Activated CD4-positive, alpha-beta T cell treated with anti-CD3 and anti-CD28 coated beads, Interleukin-2, amount 10 ng/mL, durations not matched to agents 7 days and 5 days (primary cell): ENCODE data around the gene CYSLTR2. TPM values are rescaled to one million over a fixed set of nuclear protein-coding genes. Genes with fewer than 3 reads are reported as not detected.

Experiments
- CTCF ChIA-PET: fragments of 350-600 bp; sonication (Branson Sonifier 250); formaldehyde crosslinking; loops from one replicate; lab custom pipeline; 2021; ENCODE audit warnings: antibody characterized with exemption; lab: Charles Lee
- POLR2A ChIA-PET: fragments of 350-600 bp; sonication (Branson Sonifier 250); formaldehyde crosslinking; loops from one replicate; lab custom pipeline; 2021; ENCODE audit warnings: antibody characterized with exemption; lab: Charles Lee
- DNase-seq: peaks from one replicate; pipeline ENCODE4 v3.0.0-alpha.2; 2020
- H3K27ac Mint-ChIP-seq: one replicate; pipeline ENCODE4 v1.8.0; 2021; ENCODE audit warnings: mild to moderate bottlenecking, moderate library complexity, mixed read lengths
- H3K27me3 Mint-ChIP-seq: one replicate; pipeline ENCODE4 v1.8.0; 2021; ENCODE audit warnings: mixed read lengths
- H3K36me3 Mint-ChIP-seq: one replicate; pipeline ENCODE4 v1.8.0; 2021; ENCODE audit warnings: low read depth, mixed read lengths
- H3K4me1 Mint-ChIP-seq: one replicate; pipeline ENCODE4 v1.8.0; 2021; ENCODE audit warnings: mixed read lengths
- H3K4me3 Mint-ChIP-seq: one replicate; pipeline ENCODE4 v1.8.0; 2021; ENCODE audit warnings: mild to moderate bottlenecking, moderate library complexity, mixed read lengths
- H3K9me3 Mint-ChIP-seq: one replicate; pipeline ENCODE4 v1.8.0; 2021; ENCODE audit warnings: mixed read lengths
- total RNA-seq, 2 experiments: library from RNA; stranded (reverse); gene quantifications; one replicate each; pipeline ENCODE4 v1.2.3, GENCODE V29; 2021

CYSLTR2 gene
- total RNA-seq, 2 experiments from 2014 or later, result 3.1 to 3.7 TPM

GRCh38 chr13:48735571-48735970, 81.8 kb downstream of the CYSLTR2 start:
- no peak for DNase-seq
- Mint-ChIP-seq H3K27me3 (no peaks in the 10 kb centered on the region), H3K27ac (no peak overlapping the region), H3K9me3 (no peaks in the 10 kb centered on the region), H3K4me3 (no peak overlapping the region), H3K36me3 (no peaks in the 10 kb centered on the region), H3K4me1 (peaks cover 4% of the 10 kb centered on the region)
- CTCF ChIA-PET, result interaction anchor here (1.2 to 1.9 kb wide), 2 partner anchors 27 to 34 kb away, joined by 3 to 7 read pairs; no protein-coding TSS in a partner anchor
- POLR2A ChIA-PET, result no interaction called here

GRCh38 chr13:48737689-48738088, 84.0 kb downstream of the CYSLTR2 start:
- H3K4me1 Mint-ChIP-seq, result peaks cover 2% of the 10 kb centered on the region
- H3K4me3 Mint-ChIP-seq, result no peak overlapping the region
- DNase-seq, result no peak
- ChIA-PET CTCF (interaction anchor here (1.0 to 1.5 kb wide), 2 partner anchors 30 to 101 kb away, joined by 3 read pairs; no protein-coding TSS in a partner anchor), POLR2A (no interaction called here)
- no peaks in the 10 kb centered on the region for H3K36me3 Mint-ChIP-seq
- H3K27ac Mint-ChIP-seq, result no peak overlapping the region
- no peaks in the 10 kb centered on the region for H3K9me3 Mint-ChIP-seq
- no peaks in the 10 kb centered on the region for H3K27me3 Mint-ChIP-seq

GRCh38 chr13:48738311-48738710, 84.6 kb downstream of the CYSLTR2 start:
- H3K27ac Mint-ChIP-seq, result no peak overlapping the region
- H3K36me3 Mint-ChIP-seq, result no peaks in the 10 kb centered on the region
- DNase-seq, result no peak
- CTCF ChIA-PET, result interaction anchor here (1.5 kb wide), 1 partner anchor 29 kb away, joined by 3 read pairs; no protein-coding TSS in a partner anchor
- POLR2A ChIA-PET, result no interaction called here
- H3K9me3 Mint-ChIP-seq, result no peaks in the 10 kb centered on the region
- no peaks in the 10 kb centered on the region for H3K27me3 Mint-ChIP-seq
- no peak overlapping the region for H3K4me3 Mint-ChIP-seq
- peaks cover 2% of the 10 kb centered on the region for H3K4me1 Mint-ChIP-seq

GRCh38 chr13:48739386-48739964, 85.7 kb downstream of the CYSLTR2 start:
- no peak overlapping the region for H3K4me3 Mint-ChIP-seq
- H3K36me3 Mint-ChIP-seq, result no peaks in the 10 kb centered on the region
- ChIA-PET POLR2A (no interaction called here), CTCF (interaction anchor here (1.3 kb wide), 1 partner anchor 11 kb away, joined by 4 read pairs; no protein-coding TSS in a partner anchor)
- peaks cover 4% of the 10 kb centered on the region for H3K27me3 Mint-ChIP-seq
- peaks cover 2% of the 10 kb centered on the region for H3K4me1 Mint-ChIP-seq
- no peaks in the 10 kb centered on the region for H3K9me3 Mint-ChIP-seq
- no peak for DNase-seq
- no peak overlapping the region for H3K27ac Mint-ChIP-seq

- no peak overlapping the region for H3K4me3 Mint-ChIP-seq
- H3K9me3 Mint-ChIP-seq, result no peaks in the 10 kb centered on the region
- H3K36me3 Mint-ChIP-seq, result no peaks in the 10 kb centered on the region
- peaks cover 4% of the 10 kb centered on the region for H3K27me3 Mint-ChIP-seq
- no peak for DNase-seq
- peaks cover 2% of the 10 kb centered on the region for H3K4me1 Mint-ChIP-seq
- ChIA-PET CTCF (interaction anchor here (2.0 kb wide), 1 partner anchor 28 kb away, joined by 6 read pairs; no protein-coding TSS in a partner anchor), POLR2A (no interaction called here)
- no peak overlapping the region for H3K27ac Mint-ChIP-seq
These were observed 87.6 kb downstream of the CYSLTR2 start for GRCh38 chr13:48741377-48741776.

GRCh38 chr13:48746821-48747220, 93.1 kb downstream of the CYSLTR2 start:
- H3K4me1 Mint-ChIP-seq, result peaks cover 11% of the 10 kb centered on the region
- CTCF ChIA-PET, result no interaction called here
- H3K36me3 Mint-ChIP-seq, result no peaks in the 10 kb centered on the region
- POLR2A ChIA-PET, result no interaction called here
- H3K27me3 Mint-ChIP-seq, result peaks cover 4% of the 10 kb centered on the region
- no peaks in the 10 kb centered on the region for H3K9me3 Mint-ChIP-seq
- H3K4me3 Mint-ChIP-seq, result no peak overlapping the region
- DNase-seq, result no peak
- H3K27ac Mint-ChIP-seq, result no peak overlapping the region

- H3K27me3 Mint-ChIP-seq, result peaks cover 2% of the 10 kb centered on the region
- POLR2A ChIA-PET, result no interaction called here
- H3K4me3 Mint-ChIP-seq, result no peak overlapping the region
- H3K4me1 Mint-ChIP-seq, result peaks cover 11% of the 10 kb centered on the region
- no peaks in the 10 kb centered on the region for H3K9me3 Mint-ChIP-seq
- H3K36me3 Mint-ChIP-seq, result no peaks in the 10 kb centered on the region
- no peak for DNase-seq
- H3K27ac Mint-ChIP-seq, result no peak overlapping the region
- CTCF ChIA-PET, result interaction anchor here (0.7 to 2.9 kb wide), 3 partner anchors 21 to 943 kb away, joined by 3 to 11 read pairs (median 3); partner anchors contain the start of gene EBPL
These were observed 95.0 kb downstream of the CYSLTR2 start for GRCh38 chr13:48748681-48749080.

GRCh38 chr13:48749144-48749543, 95.4 kb downstream of the CYSLTR2 start:
- no peak for DNase-seq
- Mint-ChIP-seq H3K27me3 (no peaks in the 10 kb centered on the region), H3K36me3 (no peaks in the 10 kb centered on the region), H3K27ac (no peak overlapping the region), H3K4me3 (no peak overlapping the region), H3K4me1 (peaks cover 11% of the 10 kb centered on the region), H3K9me3 (no peaks in the 10 kb centered on the region)
- ChIA-PET CTCF (interaction anchor here (1.0 to 2.9 kb wide), 2 partner anchors 20 to 28 kb away, joined by 3 to 11 read pairs; no protein-coding TSS in a partner anchor), POLR2A (no interaction called here)

- Mint-ChIP-seq H3K4me3 (no peak overlapping the region), H3K9me3 (peaks cover 1% of the 10 kb centered on the region), H3K27ac (no peak overlapping the region), H3K27me3 (no peaks in the 10 kb centered on the region), H3K4me1 (peaks cover 11% of the 10 kb centered on the region), H3K36me3 (no peaks in the 10 kb centered on the region)
- DNase-seq, result peak; percentile 37
- ChIA-PET CTCF (interaction anchor here (1.0 to 2.9 kb wide), 5 partner anchors 10 to 29 kb away, joined by 3 to 11 read pairs (median 3); no protein-coding TSS in a partner anchor), POLR2A (no interaction called here)
These were observed 96.2 kb downstream of the CYSLTR2 start for GRCh38 chr13:48749699-48750473.

GRCh38 chr13:48750588-48751383, 97.1 kb downstream of the CYSLTR2 start:
- Mint-ChIP-seq H3K27ac (no peak overlapping the region), H3K36me3 (no peaks in the 10 kb centered on the region), H3K4me3 (no peak overlapping the region), H3K9me3 (peaks cover 7% of the 10 kb centered on the region), H3K4me1 (peaks cover 11% of the 10 kb centered on the region), H3K27me3 (no peaks in the 10 kb centered on the region)
- no peak for DNase-seq
- POLR2A ChIA-PET, result no interaction called here
- CTCF ChIA-PET, result interaction anchor here (1.0 to 2.9 kb wide), 4 partner anchors 11 to 20 kb away, joined by 3 to 11 read pairs (median 4); no protein-coding TSS in a partner anchor

GRCh38 chr13:48760626-48761025, 106.9 kb downstream of the CYSLTR2 start:
- no peak for DNase-seq
- no peak overlapping the region for H3K4me3 Mint-ChIP-seq
- peaks cover 15% of the 10 kb centered on the region for H3K27me3 Mint-ChIP-seq
- POLR2A ChIA-PET, result no interaction called here
- CTCF ChIA-PET, result interaction anchor here (1.6 kb wide), 1 partner anchor 8 kb away, joined by 4 read pairs; no protein-coding TSS in a partner anchor
- H3K36me3 Mint-ChIP-seq, result no peaks in the 10 kb centered on the region
- no peak overlapping the region for H3K27ac Mint-ChIP-seq
- peaks cover 20% of the 10 kb centered on the region for H3K9me3 Mint-ChIP-seq
- H3K4me1 Mint-ChIP-seq, result no peaks in the 10 kb centered on the region
